Measurements from ENCODE around the gene ISOC1.
A peak's percentile ranks its signal among the peaks of the same experiment; 100 is the strongest.

The ISOC1 gene

DNA sequence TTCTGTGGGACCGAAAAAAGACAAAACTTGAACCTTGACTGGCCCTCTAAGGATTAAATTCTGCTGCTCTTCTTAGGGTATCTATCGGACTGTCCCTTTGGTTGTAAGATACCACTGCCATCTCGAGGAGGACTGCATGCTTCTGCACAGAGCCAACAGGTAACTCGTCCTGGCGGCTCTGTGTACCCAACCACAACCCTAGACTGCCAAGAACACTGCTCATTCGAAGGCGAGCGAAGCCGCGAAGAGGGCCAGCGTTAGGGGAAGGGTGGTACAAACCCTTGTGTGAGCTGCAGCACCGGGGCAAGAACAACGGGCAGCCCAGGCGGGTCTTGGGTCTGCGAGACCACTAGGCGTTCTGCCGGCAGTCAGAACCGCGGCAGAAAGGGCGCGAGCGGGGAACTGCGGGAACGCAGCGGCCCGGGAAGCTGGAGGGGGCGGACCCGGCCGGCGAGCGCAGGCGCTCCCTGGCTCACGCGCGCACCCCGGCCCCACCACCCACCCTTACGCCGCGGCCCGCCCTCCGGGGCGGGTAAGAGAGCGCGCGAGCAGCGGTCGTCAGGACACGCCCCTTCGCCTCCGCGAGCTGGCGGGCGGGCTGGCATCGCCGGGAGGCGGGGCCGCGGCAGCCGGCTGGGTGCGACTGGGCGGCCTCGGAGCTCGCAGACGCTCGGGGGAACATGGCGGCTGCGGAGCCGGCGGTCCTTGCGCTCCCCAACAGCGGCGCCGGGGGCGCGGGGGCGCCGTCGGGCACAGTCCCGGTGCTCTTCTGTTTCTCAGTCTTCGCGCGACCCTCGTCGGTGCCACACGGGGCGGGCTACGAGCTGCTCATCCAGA is at the start of gene ISOC1:
Gene ISOC1, plus strand, starts transcription at position 663 of the 837 bp plus-strand sequence. Its CDS starts 18 bp downstream, at position 681.
- peak; percentile 84 to 86 for DNase-seq (ENCODE audit: low read depth in 2 of 2)

- DNase-seq (ENCODE audit: low read depth in 2 of 2) = no peak
Observed at GRCh38 chr5:129046151-129046550, 48.4 kb upstream of the ISOC1 start.

GRCh38 chr5:129048509-129048908 is 46.0 kb upstream of the ISOC1 start:
- no peak for DNase-seq (ENCODE audit: low read depth in 2 of 2)

GRCh38 chr5:129049126-129049799 is 45.3 kb upstream of the ISOC1 start:
- no peak for DNase-seq (ENCODE audit: low read depth in 2 of 2)

GRCh38 chr5:129051283-129051682 is 43.3 kb upstream of the ISOC1 start:
- DNase-seq (ENCODE audit: low read depth in 2 of 2) = no peak

DNA sequence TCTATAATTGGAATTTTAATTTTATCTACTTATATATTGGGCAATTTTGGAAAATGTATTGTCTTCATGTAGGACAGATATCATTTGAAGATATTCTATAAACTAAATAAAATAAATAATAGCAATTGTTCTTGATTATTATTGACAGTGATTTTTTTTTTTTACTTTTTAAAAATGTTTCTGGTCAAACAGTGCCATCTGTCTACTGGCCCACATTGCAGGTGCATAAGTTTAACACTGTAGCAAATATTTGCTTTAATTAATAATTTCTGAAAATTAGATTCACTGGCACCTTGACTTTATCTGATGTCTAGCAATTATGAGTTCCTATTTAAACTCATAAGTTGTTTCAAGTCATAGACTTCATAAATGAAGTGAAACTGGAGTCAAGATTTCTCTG is 41.1 kb upstream of the ISOC1 start:
- no peak for DNase-seq (ENCODE audit: low read depth in 2 of 2)

GRCh38 chr5:129057329-129057728 is 37.2 kb upstream of the ISOC1 start:
- no peak for DNase-seq (ENCODE audit: low read depth in 2 of 2)

GRCh38 chr5:129061849-129062248 is 32.7 kb upstream of the ISOC1 start:
- no peak for DNase-seq (ENCODE audit: low read depth in 2 of 2)

- no peak for DNase-seq (ENCODE audit: low read depth in 2 of 2)
Observed at GRCh38 chr5:129063483-129064113, 31.0 kb upstream of the ISOC1 start.

DNA sequence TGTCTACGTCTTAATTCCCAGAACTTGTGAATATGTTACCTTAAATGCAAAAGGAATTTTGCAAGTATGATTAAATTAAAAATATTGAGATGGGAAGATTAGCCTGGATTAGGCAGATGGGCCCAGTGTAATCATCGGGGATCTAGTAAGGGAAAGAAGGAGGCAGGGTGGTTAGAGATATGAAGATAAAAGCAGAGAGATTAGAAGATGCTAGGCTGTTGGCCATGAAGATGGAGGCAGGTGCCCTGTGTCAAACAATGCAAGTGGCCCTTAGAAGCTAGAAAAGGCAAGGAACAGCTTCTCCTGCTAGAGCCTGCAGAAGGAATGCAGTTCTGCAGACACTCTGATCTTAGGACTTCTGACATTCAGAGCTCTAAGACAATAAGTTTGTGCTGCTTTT is 28.8 kb upstream of the ISOC1 start:
- no peak for DNase-seq (ENCODE audit: low read depth in 2 of 2)

DNA sequence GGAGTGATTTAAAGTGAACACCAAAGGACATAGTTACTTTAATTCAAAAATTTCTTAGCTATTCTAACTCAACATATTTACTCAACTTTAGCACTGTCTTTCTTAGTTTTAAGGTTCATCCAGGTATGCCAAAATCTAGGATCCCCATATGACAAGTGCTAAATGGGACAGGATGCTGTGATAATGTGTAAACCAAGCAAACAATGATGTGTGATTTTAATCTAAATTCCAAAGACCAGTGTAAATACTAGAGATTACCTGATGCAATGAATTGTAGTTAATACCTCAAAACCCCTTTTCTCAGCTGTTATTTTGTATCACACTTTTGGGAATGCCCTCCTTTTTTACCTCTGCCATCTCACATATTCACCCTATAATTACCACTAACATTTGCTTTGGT is 26.8 kb upstream of the ISOC1 start:
- DNase-seq (ENCODE audit: low read depth in 2 of 2) = no peak

GRCh38 chr5:129069292-129069691 is 25.3 kb upstream of the ISOC1 start:
- no peak for DNase-seq (ENCODE audit: low read depth in 2 of 2)

- DNase-seq (ENCODE audit: low read depth in 2 of 2) = no peak
Observed at GRCh38 chr5:129073111-129073510, 21.4 kb upstream of the ISOC1 start.

DNA sequence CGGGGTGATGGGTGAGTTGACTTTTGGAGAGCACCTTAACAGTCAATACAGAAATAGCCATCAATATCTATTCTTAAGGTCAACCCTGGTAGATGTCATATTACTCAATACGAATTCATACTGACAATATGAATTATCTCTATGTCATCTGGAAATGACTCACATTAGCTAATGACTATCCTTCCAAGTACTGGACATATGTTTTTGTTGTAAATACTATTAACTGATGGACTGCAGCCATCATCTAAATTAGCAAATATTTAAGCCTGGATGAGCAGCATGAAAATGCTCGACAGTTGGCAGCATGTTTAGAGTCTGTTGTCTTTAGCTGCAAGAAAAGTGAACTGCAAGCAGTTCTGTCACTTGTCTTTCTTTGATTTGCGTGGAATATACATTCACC is 19.6 kb upstream of the ISOC1 start:
- no peak for DNase-seq (ENCODE audit: low read depth in 2 of 2)

- no peak for DNase-seq (ENCODE audit: low read depth in 2 of 2)
Observed at GRCh38 chr5:129077433-129078075, 17.0 kb upstream of the ISOC1 start.

DNA sequence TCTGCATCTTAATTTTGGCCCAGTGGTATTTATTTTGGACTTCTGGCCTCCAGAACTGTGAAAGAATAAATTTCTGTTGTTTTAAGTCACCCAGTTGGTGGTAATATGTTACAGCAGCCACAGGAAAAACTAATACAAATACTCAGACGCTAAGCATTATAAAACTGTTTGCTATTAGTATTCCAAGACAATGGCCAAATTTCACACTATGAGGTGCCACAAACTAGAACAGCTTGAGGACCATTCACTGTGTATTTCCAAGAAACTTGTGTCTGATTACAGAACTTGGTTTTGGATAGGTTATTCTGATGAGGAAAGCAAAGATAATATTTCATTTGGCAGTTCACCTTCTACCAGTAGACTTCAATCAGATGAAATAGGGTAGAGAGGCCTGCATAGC is 16.3 kb upstream of the ISOC1 start:
- no peak for DNase-seq (ENCODE audit: low read depth in 2 of 2)

GRCh38 chr5:129078660-129079059 is 15.9 kb upstream of the ISOC1 start:
- DNase-seq (ENCODE audit: low read depth in 2 of 2) = no peak

DNA sequence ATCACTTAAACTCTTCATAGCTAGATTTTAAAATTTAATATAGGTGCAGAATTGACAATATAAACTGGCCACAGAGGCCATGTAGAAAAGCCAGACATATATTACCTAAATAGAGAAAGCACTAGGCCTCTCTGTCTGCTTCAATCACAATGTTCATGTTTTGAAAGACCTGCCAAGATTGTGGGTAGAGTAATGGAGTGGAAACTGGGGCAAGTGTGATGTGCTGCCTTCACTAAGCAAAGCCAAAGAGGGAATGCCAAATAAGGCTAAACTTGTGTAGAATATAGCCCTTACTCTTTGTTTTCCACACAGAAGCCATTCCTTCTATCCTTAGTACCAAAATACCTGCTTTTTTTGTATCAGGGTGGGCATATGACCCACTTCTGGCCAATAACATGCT is 15.1 kb upstream of the ISOC1 start:
- DNase-seq (ENCODE audit: low read depth in 2 of 2) = no peak

DNA sequence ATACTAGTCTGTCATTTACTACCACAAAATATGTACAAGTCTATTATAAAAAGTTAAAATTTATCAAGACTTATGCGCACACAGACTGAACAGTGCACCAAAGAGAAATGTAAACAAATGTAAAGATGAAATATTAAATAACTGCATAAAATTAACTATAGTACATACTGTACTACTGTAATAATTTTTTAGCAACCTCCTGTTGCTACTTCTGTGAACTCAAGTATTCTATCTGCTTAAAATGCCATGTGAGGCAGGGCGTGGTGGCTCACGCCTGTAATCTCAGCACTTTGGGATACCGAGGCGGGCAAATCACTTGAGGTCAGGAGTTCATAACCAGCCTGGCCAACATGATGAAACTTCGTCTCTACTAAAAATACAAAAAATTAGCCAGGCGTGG is 13.8 kb upstream of the ISOC1 start:
- DNase-seq (ENCODE audit: low read depth in 2 of 2) = no peak

- DNase-seq (ENCODE audit: low read depth in 2 of 2) = no peak
Observed at GRCh38 chr5:129082225-129083136, 12.1 kb upstream of the ISOC1 start.
